HepG2 (cell line): ENCODE data around the gene SMIM20. TPM values are rescaled to one million over a fixed set of nuclear protein-coding genes. Genes with fewer than 3 reads are reported as not detected.

ENCODE experiments used
- FOXJ3 ChIP-seq: sonication (generic); formaldehyde crosslinking; IDR thresholded peaks from 2 replicates; pipeline ENCODE4 v1.4.0; 2020; ENCODE audit warnings: missing genetic modification reagents, mild to moderate bottlenecking, borderline replicate concordance
- PHF8 ChIP-seq: sonication (generic); formaldehyde crosslinking; IDR thresholded peaks from 2 replicates; pipeline ENCODE4 v1.5.0; 2020; ENCODE audit warnings: missing genetic modification reagents
- ZNF160 ChIP-seq: sonication (generic); formaldehyde crosslinking; IDR thresholded peaks from 2 replicates; pipeline ENCODE4 v1.8.0; 2022; ENCODE audit warnings: mild to moderate bottlenecking, inconsistent platforms, missing genetic modification reagents
- polyA plus RNA-seq, 8 experiments: library from polyadenylated mRNA; depleted of rRNA in 3 of 8; stranded (reverse) in 7 of 8; unstranded in 1 of 8; fragments of >200 nt; fragmentation: Illumina TruSeq in 4 of 8; extraction: Trizol in 4 of 8; gene quantifications; 2 replicates each; pipeline versions ENCODE4 v1.2.1 to v1.2.3, GENCODE V29; 2011 to 2016; ENCODE audit warnings: low read depth in 4 of 8, missing spikeins in 1 of 8, mixed read lengths in 1 of 8; ENCODE audit not compliant: insufficient read depth in 1 of 8
- total RNA-seq, 5 experiments: library from RNA; depleted of rRNA; stranded (reverse); fragments of >200 nt; fragmentation: Illumina TruSeq; extraction: Trizol; gene quantifications; 2 replicates each; pipeline ENCODE4 v1.2.3, GENCODE V29; 2016; ENCODE audit warnings: low read depth in 1 of 5
- TF ChIP-seq, protein P1 (sequence below), 2 experiments: fragments of 450-650 bp in 1 of 2; sonication (generic) in 1 of 2; formaldehyde crosslinking in 1 of 2; IDR thresholded peaks; 2 replicates each; pipeline versions ENCODE4 v1.6.1 to v1.8.0; 2016 to 2022; ENCODE audit warnings: antibody characterized with exemption in 1 of 2, mild to moderate bottlenecking in 1 of 2, missing genetic modification reagents in 1 of 2
- TF ChIP-seq, protein P2 (sequence below): sonication (generic); formaldehyde crosslinking; conservative IDR thresholded peaks from 2 replicates; pipeline ENCODE4 v1.8.1; 2023; ENCODE audit warnings: missing genetic modification reagents
- TF ChIP-seq, protein P3 (sequence below): sonication (generic); formaldehyde crosslinking; IDR thresholded peaks from 2 replicates; pipeline ENCODE4 v1.4.0; 2020; ENCODE audit warnings: missing genetic modification reagents
- TF ChIP-seq, protein P4 (sequence below): sonication (generic); formaldehyde crosslinking; IDR thresholded peaks from 2 replicates; pipeline ENCODE4 v1.4.0; 2020; ENCODE audit warnings: missing genetic modification reagents, borderline replicate concordance
- TF ChIP-seq, protein P5 (sequence below): sonication (generic); formaldehyde crosslinking; IDR thresholded peaks from 2 replicates; pipeline ENCODE4 v1.4.0; 2020; ENCODE audit warnings: mild to moderate bottlenecking, missing genetic modification reagents

The SMIM20 gene
- total and polyA plus RNA-seq, 2 of the 13 experiments (the other 11 are each of a cell fraction or from before 2014, with no cell fraction given): 26.3 to 30.2 TPM

DNA sequence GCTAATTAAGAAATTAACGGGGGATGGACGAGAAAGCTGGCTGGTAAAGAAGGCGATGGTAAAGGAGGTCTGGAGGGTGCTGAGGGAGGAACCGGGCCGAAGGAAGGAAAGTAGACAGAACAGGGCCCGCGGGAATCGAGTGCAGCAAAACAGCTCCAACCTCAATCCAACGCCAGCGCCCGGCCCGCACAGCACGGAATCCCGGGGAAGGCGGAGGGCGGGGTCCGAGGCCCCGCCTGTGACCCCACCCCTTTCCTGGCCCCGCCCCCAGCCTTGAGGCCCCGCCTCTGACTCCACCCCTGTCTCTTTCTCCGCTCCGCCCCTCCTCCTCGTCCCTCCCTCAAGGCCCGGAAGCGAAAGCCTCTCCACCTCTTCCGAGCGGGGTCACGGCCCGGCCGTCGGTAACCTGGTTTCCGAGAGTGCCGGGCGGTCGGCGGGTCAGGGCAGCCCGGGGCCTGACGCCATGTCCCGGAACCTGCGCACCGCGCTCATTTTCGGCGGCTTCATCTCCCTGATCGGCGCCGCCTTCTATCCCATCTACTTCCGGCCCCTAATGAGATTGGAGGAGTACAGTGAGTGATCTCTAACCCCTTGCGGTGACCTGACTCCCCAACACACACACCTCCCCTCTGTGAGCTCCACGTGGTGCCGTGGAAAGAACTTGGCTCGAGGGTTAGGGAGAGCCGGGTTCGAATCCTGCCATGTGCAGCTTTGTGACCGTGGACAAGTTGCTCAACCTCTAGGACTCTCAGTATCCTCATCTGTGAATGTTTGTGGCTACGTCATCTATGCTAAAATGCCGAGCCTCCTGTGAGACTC lies at the start of gene SMIM20 (continued):
- TF ChIP-seq, protein P1, sequence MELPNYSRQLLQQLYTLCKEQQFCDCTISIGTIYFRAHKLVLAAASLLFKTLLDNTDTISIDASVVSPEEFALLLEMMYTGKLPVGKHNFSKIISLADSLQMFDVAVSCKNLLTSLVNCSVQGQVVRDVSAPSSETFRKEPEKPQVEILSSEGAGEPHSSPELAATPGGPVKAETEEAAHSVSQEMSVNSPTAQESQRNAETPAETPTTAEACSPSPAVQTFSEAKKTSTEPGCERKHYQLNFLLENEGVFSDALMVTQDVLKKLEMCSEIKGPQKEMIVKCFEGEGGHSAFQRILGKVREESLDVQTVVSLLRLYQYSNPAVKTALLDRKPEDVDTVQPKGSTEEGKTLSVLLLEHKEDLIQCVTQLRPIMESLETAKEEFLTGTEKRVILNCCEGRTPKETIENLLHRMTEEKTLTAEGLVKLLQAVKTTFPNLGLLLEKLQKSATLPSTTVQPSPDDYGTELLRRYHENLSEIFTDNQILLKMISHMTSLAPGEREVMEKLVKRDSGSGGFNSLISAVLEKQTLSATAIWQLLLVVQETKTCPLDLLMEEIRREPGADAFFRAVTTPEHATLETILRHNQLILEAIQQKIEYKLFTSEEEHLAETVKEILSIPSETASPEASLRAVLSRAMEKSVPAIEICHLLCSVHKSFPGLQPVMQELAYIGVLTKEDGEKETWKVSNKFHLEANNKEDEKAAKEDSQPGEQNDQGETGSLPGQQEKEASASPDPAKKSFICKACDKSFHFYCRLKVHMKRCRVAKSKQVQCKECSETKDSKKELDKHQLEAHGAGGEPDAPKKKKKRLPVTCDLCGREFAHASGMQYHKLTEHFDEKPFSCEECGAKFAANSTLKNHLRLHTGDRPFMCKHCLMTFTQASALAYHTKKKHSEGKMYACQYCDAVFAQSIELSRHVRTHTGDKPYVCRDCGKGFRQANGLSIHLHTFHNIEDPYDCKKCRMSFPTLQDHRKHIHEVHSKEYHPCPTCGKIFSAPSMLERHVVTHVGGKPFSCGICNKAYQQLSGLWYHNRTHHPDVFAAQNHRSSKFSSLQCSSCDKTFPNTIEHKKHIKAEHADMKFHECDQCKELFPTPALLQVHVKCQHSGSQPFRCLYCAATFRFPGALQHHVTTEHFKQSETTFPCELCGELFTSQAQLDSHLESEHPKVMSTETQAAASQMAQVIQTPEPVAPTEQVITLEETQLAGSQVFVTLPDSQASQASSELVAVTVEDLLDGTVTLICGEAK (IDR thresholded peaks at IDR 0.05): peak; percentile 25; the same call in 1 of the 2 replicates
- TF ChIP-seq, protein P1 (CRISPR knock-in tag; IDR thresholded peaks at IDR 0.05): no peak; the same call in 1 of the 2 replicates
- peak; percentile 76; the same call in 1 of the 2 replicates for TF ChIP-seq ZNF160 (CRISPR knock-in tag)
- TF ChIP-seq, protein P2, sequence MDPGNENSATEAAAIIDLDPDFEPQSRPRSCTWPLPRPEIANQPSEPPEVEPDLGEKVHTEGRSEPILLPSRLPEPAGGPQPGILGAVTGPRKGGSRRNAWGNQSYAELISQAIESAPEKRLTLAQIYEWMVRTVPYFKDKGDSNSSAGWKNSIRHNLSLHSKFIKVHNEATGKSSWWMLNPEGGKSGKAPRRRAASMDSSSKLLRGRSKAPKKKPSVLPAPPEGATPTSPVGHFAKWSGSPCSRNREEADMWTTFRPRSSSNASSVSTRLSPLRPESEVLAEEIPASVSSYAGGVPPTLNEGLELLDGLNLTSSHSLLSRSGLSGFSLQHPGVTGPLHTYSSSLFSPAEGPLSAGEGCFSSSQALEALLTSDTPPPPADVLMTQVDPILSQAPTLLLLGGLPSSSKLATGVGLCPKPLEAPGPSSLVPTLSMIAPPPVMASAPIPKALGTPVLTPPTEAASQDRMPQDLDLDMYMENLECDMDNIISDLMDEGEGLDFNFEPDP (CRISPR knock-in tag): 0 out of 2 replicates have a peak, but pooled peaks have one; percentile 19
- TF ChIP-seq, protein P3, sequence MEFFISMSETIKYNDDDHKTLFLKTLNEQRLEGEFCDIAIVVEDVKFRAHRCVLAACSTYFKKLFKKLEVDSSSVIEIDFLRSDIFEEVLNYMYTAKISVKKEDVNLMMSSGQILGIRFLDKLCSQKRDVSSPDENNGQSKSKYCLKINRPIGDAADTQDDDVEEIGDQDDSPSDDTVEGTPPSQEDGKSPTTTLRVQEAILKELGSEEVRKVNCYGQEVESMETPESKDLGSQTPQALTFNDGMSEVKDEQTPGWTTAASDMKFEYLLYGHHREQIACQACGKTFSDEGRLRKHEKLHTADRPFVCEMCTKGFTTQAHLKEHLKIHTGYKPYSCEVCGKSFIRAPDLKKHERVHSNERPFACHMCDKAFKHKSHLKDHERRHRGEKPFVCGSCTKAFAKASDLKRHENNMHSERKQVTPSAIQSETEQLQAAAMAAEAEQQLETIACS (CRISPR knock-in tag): 0 out of 2 replicates have a peak, but pooled peaks have one; percentile 18
- TF ChIP-seq, protein P4, sequence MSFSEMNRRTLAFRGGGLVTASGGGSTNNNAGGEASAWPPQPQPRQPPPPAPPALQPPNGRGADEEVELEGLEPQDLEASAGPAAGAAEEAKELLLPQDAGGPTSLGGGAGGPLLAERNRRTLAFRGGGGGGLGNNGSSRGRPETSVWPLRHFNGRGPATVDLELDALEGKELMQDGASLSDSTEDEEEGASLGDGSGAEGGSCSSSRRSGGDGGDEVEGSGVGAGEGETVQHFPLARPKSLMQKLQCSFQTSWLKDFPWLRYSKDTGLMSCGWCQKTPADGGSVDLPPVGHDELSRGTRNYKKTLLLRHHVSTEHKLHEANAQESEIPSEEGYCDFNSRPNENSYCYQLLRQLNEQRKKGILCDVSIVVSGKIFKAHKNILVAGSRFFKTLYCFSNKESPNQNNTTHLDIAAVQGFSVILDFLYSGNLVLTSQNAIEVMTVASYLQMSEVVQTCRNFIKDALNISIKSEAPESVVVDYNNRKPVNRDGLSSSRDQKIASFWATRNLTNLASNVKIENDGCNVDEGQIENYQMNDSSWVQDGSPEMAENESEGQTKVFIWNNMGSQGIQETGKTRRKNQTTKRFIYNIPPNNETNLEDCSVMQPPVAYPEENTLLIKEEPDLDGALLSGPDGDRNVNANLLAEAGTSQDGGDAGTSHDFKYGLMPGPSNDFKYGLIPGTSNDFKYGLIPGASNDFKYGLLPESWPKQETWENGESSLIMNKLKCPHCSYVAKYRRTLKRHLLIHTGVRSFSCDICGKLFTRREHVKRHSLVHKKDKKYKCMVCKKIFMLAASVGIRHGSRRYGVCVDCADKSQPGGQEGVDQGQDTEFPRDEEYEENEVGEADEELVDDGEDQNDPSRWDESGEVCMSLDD (CRISPR knock-in tag): peak; percentile 50; the same call in 1 of the 2 replicates
- TF ChIP-seq FOXJ3 (CRISPR knock-in tag): 0 out of 2 replicates have a peak, but pooled peaks have one; percentile 60
- TF ChIP-seq, protein P5, sequence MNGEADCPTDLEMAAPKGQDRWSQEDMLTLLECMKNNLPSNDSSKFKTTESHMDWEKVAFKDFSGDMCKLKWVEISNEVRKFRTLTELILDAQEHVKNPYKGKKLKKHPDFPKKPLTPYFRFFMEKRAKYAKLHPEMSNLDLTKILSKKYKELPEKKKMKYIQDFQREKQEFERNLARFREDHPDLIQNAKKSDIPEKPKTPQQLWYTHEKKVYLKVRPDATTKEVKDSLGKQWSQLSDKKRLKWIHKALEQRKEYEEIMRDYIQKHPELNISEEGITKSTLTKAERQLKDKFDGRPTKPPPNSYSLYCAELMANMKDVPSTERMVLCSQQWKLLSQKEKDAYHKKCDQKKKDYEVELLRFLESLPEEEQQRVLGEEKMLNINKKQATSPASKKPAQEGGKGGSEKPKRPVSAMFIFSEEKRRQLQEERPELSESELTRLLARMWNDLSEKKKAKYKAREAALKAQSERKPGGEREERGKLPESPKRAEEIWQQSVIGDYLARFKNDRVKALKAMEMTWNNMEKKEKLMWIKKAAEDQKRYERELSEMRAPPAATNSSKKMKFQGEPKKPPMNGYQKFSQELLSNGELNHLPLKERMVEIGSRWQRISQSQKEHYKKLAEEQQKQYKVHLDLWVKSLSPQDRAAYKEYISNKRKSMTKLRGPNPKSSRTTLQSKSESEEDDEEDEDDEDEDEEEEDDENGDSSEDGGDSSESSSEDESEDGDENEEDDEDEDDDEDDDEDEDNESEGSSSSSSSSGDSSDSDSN (CRISPR knock-in tag): peak; percentile 98
- TF ChIP-seq PHF8 (CRISPR knock-in tag): peak; percentile 81
